Stimulated activated CD8-positive, alpha-beta memory T cell treated with anti-CD3 and anti-CD28 coated beads, Interleukin-4, amount 100 ng/mL, for 24 hours (primary cell): ENCODE measurements around the gene GIMAP6.
"Not testable (repeated sequence)": the region's sequence is repeated elsewhere in the genome, so short reads cannot be mapped to it uniquely, and the experiment has no call there.

Experiments used
- DNase-seq: peaks from one replicate; pipeline ENCODE4 v3.0.0-alpha.2; 2020; ENCODE audit warnings: low read depth

GIMAP6 gene

DNA sequence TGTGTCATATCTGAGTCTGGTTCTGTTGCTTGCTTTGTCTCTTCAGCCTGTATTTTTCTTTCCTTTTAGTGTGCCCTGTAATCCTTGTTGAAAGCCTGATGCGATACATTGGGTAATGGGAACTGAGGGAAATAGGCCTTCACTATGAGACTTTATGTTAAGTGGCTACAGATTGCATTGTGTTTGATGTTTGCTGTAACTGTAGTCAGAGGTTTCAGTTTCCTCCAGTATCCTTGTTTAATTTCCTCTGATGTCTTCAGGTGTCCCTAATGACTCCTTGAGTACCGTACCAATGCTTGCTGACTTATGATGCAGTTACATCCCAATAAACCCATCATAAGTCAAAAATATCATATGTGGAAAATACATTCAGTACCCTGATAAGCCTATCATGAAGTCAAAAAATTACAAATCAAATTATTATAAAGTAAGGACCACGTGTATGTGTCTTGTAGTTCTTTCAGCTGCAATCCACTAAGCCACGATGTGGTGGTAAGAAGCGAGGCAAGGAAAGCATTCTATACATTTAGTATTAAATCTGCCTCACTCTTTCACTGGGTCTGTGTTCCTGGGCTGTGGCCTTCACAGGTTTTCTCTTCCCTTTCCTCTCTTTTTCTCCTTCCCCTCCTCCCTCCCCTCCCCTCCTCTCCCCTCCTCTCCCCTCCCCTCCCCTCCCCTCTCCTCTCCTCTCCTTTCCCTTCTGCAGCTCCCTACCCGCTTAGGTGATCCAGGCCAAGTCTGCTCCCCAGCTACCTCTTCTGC, 13.3 kb upstream of the GIMAP6 start:
- DNase-seq, result no peak

DNA sequence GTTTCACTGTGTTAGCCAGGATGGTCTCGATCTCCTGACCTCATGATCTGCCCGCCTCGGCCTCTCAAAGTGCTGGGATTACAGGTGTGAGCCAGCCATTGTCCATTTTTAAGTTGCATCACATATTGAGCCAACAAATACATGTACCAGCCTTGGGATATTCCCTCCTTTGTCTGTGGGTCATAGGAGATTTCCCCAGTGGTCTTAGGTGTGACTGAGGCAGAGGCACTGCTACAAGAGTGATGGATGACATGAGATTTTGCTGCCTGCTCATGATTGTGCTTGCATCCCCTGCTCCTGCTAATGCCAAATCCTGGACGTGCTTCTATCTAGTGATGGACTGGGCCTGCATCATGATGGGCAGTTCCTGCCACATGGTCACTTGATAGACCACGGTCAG, 10.7 kb upstream of the GIMAP6 start:
- DNase-seq, result no peak

DNA sequence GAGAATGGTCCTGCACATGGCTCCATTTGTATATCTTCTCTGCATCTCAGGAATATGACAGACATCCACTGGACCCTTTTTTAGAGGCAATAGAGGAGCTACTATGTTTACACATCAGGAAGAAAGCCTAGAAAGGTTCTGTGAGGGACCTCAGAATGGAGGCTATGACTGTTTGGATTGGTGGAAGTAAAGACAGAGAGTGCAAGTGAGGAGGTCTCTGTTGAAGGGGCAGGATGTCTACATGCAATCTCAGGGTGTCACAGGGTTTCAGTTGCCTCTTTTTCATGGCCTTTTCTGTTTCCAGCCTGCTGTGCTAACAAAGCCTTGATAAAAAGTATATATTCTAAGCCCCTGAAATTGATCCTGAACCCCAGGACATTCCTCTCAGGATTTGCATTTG, 9.7 kb upstream of the GIMAP6 start:
- no peak for DNase-seq

DNA sequence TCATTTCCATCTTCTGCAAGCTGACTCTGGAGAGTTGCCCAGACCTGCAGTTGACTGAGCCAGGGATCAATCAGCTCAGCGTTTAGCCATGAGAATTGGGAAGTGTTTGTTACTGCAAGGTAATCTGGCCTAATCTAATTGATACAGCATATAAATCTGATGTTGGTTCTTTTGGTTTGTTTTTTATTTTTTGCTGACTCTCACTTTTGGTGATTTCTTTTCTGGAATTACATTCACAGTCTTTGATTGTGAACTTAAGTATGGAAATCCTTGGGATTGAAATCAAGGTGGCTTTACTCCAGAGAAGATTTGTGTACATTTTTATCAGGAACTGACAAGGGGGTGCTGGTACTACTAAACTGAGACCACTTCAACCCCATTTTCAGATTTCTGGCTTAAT, 1.7 kb upstream of the GIMAP6 start:
- DNase-seq, result no peak

DNA sequence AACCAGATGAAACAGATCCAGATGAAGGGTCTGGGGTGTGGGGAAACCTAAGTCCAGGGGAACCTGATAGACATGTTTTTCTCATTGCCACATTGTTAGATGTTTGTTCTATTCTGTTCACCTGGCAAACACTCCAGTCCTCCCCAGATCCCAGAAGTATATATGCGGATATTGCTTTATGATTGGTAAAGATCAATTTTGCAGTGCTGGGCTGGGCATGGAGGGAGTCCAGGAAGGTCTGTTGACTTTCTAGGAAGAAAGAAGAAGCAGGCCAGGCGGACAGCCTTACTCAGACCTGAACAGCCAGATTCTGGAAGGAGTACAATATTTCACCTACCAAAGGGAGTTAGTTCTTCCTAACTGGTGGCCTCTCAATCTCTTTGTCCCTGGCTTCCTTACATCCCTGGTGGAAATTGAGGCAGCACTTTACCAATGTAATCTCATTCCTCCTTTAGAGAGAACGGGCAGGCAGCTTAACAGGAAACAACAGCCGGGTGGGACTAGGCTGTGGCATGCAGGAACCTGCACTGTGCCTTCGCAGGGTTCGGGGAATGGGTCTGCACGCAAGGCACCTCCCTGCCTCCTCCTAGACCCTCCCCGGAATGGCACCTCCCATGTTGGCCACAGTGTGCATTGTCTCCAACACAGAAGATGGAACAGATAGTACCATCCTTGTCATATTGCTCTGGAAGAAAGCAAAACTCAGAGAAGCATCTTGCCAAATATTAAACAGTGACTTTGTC, 930 bp downstream of the GIMAP6 start:
- peak; percentile 22 for DNase-seq

DNA sequence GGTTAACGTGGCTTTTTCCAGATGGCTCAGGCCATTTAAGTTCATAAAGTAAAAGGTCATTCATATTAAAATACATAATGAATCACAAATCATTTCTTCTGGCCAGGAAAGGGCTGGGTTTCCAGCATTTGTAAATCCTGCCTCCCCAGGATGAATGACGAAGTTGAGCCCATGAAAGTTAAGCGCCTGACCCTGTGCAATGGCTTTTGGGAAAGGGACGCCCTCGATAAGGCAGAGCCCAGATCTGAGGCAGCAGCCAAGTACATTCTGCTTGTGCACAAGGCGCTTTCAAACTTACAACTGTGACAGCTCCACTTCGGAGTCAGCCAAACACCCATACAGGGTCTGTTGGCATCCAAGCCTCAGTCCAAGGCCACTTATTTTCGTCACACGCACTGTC, 2.8 kb downstream of the GIMAP6 start:
- DNase-seq, result no peak

DNA sequence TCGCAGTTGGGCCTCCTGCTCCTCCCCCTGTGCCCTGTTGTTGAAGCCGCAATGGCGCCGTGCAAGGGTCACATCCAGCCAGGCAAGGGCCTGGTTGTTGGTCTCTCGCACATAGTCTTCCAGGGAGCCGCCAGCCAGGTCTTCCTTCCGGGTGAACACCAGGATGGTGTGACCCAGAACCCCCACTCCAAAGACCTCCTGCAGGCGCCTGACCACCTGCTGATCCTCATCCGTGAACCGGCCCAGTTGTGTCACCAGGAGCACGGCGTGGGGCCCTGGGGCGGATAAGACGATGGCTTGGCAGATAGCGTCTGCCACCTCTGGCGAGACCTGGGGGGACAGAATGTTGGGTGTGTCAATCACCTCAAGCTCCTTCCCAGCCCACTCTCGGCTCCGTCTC, 4.2 kb downstream of the GIMAP6 start:
- DNase-seq, result no peak

DNA sequence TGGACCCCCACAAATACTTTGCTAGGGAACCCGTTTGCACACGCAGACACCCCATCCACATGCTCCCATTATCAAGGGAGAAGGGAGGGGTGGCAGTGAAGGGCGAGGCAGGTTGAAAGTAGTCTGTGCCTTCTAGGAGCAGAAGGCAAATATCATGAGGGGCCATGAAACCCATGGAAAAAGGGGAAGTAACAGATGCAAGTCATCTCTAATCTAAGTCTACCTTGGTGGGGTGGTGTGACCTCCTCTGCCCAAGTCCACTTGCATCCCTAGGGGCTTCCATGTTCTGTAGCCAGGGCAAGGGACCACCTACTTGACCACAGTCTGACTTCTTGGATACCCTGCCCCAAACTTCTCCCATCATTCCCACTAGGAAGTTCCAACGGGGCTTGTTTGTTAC, 5.5 kb downstream of the GIMAP6 start:
- DNase-seq, result no peak

DNA sequence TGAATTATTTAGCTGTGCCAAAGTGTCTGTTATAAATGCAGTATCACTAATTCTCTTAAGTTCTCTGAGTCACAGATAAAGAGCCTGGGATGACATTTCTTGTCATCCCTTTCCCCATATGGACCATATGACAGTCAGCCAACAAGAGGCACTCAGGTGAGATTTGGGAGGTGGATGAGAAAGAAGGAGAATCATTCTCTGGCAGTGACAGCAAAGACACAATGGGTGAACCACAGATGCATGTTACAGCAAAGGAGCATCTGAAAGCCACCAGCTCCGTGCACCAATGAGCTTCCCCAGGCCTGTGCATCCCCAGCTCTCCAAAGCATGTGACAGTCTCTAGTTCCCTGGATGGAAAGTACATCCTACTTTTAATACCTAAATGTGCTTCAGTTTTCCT, 10.8 kb downstream of the GIMAP6 start:
- no peak for DNase-seq

DNA sequence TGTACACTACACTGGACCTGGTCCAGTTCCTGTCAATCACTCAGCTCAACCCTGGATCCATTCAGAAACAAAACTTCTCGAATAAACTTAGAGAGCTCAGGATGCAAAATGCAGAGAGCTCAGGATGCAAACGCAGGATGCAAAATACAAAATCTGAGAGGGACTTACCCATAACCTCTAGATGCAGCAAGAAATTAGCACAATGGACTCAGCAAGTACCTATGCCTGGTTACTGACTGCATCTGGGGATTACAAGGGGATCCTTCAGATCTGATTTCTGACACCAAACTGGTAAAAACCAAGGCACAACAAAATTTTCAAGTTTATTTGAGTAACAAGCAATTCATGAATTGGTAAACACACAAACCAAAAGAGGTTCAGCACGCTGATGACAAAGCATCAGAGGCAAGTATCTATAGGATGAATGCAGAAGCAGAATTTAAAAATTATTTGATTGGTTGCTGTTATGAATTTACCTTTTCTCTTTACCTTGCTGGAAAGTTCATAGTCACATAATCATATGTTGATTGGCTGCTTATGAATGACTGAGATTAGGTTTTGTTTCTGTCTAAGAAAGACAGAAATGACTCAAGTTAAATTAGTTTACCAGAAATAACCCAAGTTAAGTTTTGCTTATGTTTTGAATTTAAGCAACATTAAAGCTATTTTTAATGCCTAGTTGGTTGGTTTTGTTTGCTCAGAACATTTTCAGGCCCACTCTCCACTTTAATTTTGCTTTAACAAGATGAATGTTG, 11.4 kb downstream of the GIMAP6 start:
- DNase-seq, result no peak

DNA sequence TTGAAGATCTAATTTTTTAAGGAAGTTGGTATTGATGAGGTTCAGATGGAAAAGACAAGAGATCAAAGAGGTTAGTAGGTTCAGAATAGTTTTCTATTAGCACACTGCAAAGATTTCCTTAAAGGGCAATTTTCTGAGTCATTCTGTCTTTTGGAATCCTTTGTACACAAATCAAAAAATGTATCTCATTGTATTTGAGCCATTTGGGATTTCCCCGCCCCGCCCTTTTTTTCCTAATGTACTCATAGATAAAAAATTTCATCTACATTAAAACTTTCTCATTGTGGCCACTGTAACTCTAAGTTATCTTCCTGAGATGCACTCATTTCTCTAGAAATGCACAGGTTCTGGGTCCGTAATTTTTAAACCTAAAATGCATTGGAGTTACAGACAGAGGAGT, 12.1 kb downstream of the GIMAP6 start:
- DNase-seq, result no peak

DNA sequence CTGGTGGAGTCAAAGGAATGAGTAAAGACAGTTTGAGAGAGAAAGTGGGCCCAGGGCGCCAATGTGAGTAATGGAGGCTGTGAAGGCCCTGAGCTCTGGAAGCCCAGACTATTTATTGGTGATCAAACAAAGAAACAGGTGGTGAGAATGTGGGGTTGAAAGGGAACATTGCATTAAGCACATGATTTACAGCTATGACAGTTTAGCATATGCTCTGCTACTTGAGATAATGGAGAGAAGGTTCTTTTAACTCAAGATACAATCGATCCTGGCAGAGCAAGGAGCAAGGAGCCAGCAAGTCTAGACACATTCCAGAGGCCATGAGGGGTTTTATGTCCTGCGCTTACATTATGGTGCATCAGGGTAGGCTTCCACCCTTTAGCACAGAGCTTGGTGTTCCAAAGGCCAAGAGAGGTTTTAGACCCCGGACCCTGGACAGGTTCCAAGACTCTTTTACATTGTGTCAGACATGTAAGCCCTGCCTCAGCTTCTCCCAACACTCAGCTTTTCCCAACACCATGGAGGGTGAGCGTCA, 16.9 kb downstream of the GIMAP6 start:
- not testable (repeated sequence) for DNase-seq

DNA sequence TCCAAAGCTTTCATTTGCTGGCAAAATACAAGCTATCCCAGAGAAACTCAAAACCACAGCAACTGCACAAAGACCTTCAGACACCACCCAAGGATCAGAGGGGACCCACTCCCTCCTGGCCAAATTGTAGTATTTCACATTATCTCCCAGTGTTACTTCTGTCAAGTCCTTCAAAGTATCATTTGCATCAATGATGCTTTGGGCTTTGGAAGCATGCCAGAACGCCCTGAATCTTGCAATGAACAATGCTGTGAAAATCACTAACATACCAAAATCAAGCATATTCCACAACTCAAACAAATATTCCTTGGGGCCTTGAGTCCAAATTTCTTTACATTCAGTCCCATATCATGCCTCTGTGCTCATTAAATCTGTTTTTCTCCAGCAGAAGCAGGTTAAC, 17.8 kb downstream of the GIMAP6 start:
- DNase-seq, result not testable (repeated sequence)

DNA sequence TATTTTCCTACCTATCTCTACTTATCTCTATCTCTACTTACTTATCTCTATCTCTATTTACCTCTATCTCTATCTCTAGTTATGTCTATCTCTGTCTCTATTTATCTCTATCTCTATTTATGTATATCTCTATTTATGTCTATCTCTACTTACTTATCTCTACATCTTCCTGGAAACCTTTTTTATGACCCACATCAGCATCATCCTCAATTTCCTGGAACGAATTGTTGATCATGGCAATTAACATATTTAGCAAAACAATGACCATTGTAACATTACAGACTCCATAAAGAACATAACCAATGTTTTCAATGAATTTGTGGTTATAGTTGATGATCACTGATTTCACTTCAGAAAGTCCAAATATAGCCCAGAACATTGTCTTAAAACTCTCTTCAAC, 18.3 kb downstream of the GIMAP6 start:
- no peak for DNase-seq

DNA sequence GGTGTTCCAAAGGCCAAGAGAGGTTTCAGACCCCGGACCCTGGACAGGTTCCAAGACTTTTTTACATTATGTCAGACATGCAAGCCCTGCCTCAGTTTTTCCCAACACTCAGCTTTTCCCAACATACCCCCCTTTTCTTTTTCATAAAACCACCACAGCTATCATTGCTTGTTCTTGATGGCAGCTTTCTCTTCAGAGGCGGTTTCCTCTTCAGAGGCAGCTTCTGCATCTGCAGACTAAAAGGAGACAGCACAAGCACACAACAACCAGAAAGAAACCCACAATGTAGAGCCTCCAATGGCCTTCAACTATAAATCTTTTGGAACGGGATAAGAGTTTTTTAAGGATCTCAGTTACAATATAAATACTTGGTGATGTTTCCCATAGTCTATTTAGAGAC, 19.3 kb downstream of the GIMAP6 start:
- DNase-seq, result no peak

DNA sequence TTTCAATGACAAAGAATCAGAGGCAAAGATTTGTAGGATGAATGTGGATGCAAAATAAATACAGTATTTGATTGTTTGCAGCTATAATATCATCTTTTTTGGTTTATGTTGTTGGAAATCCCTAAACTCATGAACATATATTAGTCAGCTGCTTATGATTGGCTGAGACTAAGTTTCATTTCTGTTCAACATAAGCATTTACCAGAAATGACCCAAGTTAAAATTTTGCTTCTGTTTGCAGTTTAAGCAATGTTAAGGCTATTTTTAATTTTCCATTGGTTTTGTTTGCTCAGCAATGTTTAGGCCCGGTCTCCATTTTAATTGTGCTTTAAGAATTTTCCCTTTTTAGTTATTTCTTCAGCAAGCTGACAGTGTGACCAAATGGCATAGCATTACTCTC, 22.0 kb downstream of the GIMAP6 start:
- DNase-seq, result no peak

DNA sequence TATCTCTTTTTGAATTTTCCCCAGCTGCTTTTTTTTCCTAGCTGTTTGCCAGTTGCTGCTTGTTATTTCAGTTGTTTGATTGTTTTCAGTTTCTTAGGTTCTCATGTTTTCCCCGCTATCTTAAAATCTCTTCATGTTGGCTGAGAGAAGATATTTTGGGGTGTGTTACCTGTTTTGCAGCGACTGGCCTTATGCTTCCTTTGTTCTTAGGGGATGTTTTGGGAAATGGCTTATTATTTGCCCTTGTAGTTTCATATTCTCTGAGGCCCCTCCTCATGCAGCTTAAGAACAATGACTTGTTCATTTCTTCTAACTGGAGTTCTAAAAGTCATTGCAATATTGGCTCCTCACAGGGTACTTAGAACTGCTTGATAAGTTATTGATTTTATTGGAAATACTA, 28.6 kb downstream of the GIMAP6 start:
- DNase-seq, result not testable (repeated sequence)

DNA sequence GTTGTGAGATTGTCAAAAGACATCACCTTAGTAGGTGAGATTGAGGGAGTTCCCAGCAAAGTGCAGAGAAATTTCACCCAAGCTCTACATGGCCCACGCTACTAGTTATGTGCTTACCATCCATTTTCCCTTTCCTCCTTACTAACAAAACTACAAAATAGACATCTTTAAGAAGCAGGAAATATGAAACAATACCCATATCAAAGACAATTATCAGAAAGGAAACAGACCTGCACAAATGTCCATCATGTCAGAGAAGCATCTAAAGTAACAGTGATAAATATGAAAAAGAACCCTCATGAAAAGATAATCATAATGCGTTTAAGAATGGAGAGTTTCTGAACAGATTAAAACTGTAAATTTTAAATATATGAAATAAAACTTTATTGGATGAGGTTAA, 36.8 kb downstream of the GIMAP6 start:
- no peak for DNase-seq

DNA sequence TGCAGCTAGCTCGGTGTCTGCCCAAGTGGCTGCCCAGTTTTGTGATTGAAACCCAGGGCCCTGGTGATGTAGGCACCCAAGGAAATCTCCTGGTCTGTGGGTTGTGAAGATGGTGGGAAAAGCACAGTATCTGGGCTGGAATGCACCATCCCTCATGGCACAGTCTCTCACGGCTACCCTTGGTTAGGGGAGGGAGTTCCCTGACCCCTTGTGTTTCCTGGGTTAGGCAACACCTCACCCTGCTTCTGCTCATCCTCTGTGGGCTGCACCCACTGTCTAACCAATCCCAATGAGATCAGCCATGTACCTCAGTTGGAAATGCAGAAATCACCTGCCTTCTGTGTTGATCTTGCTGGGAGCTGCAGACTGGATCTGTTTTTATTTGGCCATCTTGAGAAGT, 37.4 kb downstream of the GIMAP6 start:
- DNase-seq, result no peak

DNA sequence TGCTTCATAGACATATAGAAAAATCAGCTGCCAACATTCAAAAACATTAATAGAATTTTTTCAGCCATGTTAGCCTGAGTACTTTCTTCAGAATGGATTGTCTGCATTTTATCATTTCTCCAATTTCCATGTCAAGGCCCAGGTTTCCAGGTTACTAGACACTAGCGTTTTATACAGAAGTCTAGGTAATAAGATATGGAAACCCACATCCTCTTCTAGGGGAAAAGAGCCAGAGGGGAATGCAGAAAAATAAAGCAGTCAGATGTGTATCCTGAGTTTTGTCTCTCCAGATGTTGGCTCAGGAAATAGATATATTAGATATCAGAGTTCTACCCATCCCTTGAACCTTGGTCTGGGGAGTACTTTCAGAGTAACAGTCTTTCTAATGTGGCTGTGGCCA, 44.6 kb downstream of the GIMAP6 start:
- DNase-seq, result no peak

DNA sequence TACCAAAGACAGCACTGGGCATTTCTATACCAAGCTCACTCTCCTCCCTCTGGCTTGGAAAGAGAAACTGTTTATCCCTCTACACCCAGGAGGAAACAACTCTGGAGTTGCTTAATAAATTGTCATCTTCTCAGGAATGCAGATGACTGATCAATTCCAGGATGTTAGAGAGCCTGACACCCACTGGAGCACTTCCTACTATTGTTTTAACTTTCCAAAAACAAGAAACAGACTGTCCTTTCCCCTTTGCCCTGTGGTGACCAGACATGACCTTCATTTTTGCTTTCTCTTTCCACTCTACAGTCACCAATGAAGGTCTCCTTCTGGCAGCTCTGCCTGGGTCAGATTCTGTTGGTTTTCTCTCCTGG, 45.4 kb downstream of the GIMAP6 start:
- DNase-seq, result no peak

DNA sequence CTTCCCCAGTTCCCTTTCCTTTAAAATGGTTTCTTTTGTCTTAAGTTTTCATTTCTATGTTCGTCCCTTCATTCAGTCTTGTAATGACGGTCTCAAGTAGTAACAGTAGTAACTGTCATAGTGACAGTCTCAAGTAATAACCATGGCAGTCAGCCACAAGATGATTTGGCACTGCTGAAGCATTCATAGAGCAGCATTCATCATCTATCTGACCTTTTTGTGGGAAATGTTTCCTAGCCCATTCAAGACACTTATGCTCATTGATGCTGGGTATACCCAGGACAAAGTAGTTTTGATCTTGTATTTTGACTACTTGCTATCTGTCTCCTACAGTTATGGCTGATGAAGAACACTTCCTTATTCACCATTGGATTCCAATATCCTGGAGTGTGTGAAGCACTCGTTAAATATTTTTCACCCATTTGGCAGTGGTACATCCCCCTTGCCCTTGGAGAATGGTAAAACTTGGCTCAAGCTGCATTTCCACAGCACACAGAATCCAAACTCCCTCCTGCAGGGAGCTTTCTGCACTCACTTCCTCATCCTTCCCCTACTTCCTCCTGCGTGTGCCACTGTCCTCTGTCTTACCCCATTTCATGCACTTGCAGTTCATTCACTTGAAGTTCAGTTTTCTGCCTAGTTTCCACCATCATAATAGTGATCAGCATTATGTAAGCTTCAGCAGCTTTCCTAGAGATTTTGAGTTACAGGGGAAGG, 46.0 kb downstream of the GIMAP6 start:
- no peak for DNase-seq
